ENCODE measurements around the gene PLA2G6.

GRCh38 chr22:38082986-38083710, 98.5 kb downstream of the PLA2G6 start:
- no peak for TF ChIP-seq EZH2 (IDR thresholded peaks at IDR 0.05; ENCODE audit: low read depth, low read length, severe bottlenecking)
- TF ChIP-seq, protein P1, sequence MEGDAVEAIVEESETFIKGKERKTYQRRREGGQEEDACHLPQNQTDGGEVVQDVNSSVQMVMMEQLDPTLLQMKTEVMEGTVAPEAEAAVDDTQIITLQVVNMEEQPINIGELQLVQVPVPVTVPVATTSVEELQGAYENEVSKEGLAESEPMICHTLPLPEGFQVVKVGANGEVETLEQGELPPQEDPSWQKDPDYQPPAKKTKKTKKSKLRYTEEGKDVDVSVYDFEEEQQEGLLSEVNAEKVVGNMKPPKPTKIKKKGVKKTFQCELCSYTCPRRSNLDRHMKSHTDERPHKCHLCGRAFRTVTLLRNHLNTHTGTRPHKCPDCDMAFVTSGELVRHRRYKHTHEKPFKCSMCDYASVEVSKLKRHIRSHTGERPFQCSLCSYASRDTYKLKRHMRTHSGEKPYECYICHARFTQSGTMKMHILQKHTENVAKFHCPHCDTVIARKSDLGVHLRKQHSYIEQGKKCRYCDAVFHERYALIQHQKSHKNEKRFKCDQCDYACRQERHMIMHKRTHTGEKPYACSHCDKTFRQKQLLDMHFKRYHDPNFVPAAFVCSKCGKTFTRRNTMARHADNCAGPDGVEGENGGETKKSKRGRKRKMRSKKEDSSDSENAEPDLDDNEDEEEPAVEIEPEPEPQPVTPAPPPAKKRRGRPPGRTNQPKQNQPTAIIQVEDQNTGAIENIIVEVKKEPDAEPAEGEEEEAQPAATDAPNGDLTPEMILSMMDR (IDR thresholded peaks at IDR 0.05; ENCODE audit: control extremely low read depth in 1 of 3, insufficient read depth in 1 of 3, low read depth in 1 of 3, low read length in 3 of 3): no peak
